Hematopoietic multipotent progenitor cell treated with erythropoietin and hydrocortisone succinate and interleukin-3 and kit ligand, for 4 days (in vitro differentiated cells): ENCODE measurements around the gene ABI1.
"Not testable (repeated sequence)": the region's sequence is repeated elsewhere in the genome, so short reads cannot be mapped to it uniquely, and the experiment has no call there.

Experiments
- DNase-seq: peaks from one replicate; pipeline ENCODE4 v3.0.0-alpha.2; 2015

The ABI1 gene

GRCh38 chr10:26804418-26805393 lies 56.1 kb downstream of the ABI1 start:
- no peak for DNase-seq

DNA sequence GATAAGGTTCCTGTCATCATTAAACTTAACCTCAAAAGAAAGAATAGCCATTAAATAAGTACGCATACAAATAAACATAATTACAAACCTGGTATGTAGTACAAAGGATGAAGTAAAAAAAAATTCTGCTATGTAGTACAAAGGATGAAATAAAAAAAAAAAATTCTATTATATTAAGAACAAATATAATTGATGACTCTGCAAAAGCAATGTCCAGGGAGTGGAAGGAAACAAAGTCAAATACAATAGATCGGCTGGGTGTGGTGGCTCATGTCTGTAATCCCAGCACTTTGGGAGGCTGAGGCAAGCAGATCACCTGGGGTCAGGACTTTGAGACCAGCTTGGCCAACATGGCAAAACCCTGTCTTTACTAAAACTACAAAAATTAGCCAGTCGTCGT lies 56.9 kb downstream of the ABI1 start:
- no peak for DNase-seq

GRCh38 chr10:26802527-26802926 lies 58.2 kb downstream of the ABI1 start:
- no peak for DNase-seq

DNA sequence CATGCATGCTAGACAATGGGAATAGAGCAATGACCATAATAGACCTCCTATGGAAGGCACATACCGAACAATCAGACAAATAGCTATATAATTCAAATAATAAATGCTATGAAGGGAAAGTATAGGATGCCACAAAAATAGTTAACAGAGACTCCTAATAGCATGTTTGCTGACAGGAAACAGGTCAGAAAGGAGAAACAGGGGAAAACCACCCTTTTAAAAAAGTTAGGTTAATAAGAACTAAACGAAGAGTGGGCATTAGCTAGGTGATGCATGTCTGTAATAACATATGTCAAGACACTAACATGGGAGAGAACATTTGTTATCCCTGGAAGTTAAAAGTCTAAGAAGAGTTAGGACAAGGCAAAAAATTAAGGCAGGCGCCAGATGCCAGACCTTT lies 58.9 kb downstream of the ABI1 start:
- no peak for DNase-seq

GRCh38 chr10:26801274-26801673 lies 59.5 kb downstream of the ABI1 start:
- DNase-seq: no peak

- no peak for DNase-seq
Measured at GRCh38 chr10:26800468-26800867, 60.3 kb downstream of the ABI1 start.

DNA sequence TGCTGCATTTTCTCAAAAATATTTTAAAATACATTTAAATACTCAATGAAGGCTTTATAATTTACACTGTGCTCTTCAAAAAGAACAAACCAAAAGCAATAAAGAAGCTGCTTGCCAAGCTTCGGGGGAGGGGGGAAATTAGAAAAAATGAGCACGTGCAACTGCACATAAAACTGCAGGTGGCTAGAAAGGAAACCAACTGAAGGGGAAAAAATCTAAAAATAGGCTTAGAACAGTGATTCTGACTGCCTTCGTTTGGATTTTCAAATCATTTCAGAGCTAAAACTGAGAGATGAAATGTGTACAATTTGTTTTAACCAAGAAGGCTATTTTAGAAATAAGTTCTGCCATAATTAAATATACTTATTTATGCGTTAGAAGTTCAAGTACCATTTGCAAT lies 61.4 kb downstream of the ABI1 start:
- DNase-seq: peak; percentile 38

DNA sequence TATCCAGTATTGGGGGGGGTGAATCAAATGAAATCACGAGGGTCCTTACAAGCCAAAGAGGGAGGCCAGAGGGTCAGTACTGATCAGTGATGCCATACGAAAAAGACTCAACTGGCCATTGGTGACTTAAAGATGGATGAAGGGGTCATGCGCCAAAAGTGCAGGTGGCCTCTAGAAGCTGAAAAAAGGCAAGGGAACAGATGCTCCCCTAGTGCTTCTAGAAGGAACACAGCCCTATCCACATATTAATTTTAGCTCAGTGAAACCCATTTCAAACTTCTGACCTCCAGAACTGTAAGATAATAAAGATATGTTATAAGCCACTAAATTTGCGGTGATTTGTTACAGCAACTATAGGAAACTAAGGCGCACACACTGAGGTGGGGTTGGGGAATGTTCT lies 62.5 kb downstream of the ABI1 start:
- no peak for DNase-seq

GRCh38 chr10:26797340-26797739 lies 63.4 kb downstream of the ABI1 start:
- DNase-seq: peak; percentile 57

DNA sequence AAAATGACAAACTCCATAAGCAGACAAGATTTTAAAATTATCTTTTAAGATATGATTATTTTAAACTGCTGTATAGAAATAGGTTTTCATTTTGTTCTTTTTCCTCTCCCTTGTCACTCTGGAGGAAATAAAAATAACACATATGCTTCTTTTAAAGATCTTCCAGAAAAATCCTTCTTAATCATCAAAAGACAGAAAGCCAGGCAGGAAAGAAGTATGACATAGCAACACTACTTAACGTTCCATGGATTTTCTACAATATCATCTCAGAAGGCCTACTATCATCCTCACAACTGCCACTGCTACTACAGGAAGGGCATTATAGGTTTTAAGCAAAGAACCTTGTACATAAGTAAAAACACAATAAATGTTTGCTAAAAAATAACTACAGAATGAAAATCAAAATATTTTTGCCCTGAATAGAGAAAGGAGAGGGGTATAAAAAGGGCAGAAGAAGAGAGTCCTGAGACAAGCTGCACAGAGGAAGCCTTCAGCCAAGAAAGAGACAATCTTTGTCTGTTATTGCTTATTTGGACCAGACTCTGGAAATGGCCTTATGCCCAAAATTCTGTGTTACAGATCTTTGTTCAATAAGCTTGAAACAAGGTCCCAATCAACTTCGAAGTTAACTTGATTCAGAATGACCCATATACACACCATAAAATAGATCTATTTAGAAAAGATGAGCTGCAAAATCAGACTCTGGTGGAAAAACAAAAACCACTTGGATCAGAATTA lies 67.8 kb downstream of the ABI1 start:
- DNase-seq: peak; percentile 13

DNA sequence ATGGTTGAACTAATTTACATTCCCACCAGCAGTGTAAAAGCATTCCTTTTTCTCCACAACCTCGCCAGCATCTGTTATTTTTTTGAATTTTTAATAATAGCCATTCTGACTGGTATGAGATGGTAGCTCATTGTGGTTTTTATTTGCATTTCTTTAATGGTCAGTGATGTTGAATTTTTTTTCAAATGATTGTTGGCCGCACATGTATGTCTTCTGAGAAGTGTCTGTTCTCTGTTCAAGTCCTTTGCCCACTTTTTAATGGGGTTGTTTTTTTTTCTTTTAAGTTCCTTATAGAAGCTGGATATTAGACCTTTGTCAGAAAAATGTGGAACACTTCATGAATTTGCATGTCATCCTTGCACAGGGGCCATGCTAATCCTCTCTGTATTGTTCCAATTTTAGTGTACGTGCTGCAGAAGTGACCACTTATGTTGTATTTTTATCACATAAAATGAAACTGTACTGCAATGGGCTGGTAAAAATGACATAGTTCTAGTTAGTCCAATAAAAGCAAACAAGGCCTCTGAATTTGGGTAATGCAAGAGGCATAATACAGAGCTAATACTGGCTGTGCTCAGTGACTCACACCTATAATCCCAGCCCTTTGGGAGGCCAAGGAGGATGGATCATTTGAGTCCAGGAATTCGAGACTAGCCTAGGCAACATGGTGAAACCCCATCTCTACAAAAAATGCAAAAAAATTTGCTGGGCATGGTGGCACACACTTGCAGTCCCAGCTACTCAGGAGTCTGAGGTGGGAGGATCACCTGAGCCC lies 70.3 kb downstream of the ABI1 start:
- no peak for DNase-seq

GRCh38 chr10:26789779-26790178 lies 71.0 kb downstream of the ABI1 start:
- DNase-seq: not testable (repeated sequence)

DNA sequence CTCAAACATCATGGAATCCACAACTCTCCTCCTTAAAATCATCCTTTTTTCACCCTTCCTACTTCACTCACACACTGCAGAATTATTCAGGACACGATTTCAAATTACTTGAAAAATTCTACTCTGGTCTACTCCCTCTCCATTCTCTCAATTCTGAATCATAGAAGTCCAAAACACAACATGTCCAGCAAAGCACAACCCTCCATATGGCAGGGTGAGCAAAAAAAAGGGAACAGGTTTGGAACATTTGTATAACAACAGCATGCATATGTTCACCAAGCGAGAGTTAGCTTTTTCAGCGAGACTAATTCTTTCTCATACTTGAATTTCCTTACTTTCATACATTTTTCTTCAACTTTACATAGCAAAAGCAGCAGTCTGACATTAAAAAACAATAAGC lies 73.4 kb downstream of the ABI1 start:
- DNase-seq: no peak

DNA sequence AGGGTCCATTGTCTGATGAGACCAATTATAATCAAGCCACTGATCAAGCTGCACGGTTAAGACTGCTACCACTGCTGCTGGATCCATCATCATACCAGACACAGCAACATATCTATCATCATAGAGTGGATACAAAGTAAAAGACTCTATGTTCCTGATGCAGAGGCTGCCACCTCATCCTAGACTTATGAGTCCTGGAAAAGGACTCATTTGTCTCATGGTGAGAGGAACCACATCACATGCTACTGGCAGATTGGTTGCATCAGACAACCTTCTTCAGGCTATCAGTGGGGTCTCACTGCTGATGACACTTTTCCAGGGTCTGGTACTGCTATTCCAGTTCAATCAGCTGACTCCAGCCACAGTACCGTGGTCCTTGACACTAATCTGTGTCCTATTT lies 79.0 kb downstream of the ABI1 start:
- no peak for DNase-seq

GRCh38 chr10:26780793-26781601 lies 79.8 kb downstream of the ABI1 start:
- no peak for DNase-seq

- no peak for DNase-seq
Measured at GRCh38 chr10:26780106-26780792, 80.5 kb downstream of the ABI1 start.

DNA sequence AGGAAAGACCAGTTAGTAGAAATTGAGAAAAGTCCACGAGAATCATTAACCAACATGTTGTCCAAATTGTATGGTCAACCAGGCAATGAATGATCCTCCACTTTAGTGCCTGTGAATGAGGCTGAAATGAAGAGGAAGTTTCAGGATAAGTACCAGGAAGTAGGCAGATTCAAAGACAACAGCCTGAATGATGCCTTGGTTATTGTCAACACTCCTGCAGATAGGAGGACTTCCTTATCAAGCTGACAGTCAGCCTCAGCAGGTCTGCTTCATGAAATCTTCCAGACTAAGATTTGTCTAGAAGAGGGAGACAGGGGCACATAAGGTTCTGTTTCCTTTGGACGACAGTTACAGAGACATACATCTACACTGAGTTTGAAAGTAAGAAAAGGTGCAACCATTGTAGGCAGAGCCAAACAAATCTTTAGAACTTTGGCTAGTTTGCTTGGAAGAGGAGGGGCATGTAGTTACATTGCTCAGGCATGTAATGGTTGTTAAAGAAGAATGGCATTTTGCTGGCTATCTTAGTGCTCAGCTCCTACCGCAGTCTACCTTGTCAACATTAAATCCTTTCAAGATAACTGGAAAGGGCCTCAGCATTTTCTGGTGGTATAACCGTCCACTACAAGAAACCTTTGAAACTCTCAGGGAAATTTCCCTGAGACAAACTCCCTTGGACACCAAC lies 81.4 kb downstream of the ABI1 start:
- no peak for DNase-seq

DNA sequence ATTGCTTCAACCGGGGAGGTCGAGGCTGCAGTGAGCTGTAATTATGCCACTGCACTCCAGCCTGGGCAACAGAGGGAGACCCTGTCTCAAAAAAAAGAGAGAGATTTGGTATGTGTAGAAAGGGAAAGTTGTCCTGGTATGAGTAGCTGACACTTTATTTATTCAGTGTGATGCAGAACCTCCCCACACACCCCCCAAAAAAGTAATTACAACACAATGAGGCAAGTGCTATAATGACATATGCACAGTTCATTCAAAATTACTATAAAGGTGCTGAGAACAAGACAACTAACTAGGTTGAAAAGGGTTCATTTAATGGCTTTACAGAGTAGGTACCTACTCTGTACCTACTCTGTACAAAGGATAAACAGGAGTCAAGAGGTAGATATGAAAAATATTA lies 83.1 kb downstream of the ABI1 start:
- DNase-seq: no peak

DNA sequence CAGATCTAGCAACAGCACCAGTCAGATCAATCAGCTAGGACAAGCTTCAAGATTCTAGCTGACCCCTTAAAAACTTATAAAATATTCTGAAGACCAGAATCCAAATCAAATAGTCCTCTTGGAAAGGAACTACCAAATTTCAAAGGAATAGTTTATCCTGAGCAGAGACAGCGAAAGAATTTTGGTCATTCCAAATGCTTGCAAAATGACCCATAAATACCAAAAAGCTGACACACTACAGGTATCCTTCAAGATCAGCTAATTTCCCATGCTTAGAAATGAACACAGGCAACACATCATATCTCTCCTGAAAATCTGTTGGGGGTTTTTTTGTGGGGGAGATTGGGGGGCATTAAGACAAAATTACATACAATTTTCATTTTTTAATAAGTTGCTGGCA lies 84.5 kb downstream of the ABI1 start:
- DNase-seq: no peak

GRCh38 chr10:26773633-26774032 lies 87.1 kb downstream of the ABI1 start:
- DNase-seq: no peak

- DNase-seq: no peak
Measured at GRCh38 chr10:26770069-26770468, 90.7 kb downstream of the ABI1 start.
